Cardiac fibroblast (primary cell): ENCODE measurements around the gene E2F2.

Experiments used
- DNase-seq, 2 donors: peaks; one replicate each; pipeline versions ENCODE4 v3.0.0 to v3.0.0-alpha.2; 2010; ENCODE audit warnings: low read depth in 2 of 2
- H3K4me3 ChIP-seq, 2 donors: replicated peaks in 1 of 2; 1 replicate in 1 of 2; 2 replicates in 1 of 2; pipeline ENCODE4 v1.5.1; 2011; ENCODE audit warnings: low read depth in 2 of 2, low read length in 2 of 2, mild to moderate bottlenecking in 2 of 2, moderate library complexity in 1 of 2
- TF ChIP-seq, protein P1 (sequence below): IDR thresholded peaks from one replicate; pipeline ENCODE4 v1.5.1; 2011; ENCODE audit warnings: low read depth, mild to moderate bottlenecking, low read length, inconsistent platforms

The E2F2 gene

DNA sequence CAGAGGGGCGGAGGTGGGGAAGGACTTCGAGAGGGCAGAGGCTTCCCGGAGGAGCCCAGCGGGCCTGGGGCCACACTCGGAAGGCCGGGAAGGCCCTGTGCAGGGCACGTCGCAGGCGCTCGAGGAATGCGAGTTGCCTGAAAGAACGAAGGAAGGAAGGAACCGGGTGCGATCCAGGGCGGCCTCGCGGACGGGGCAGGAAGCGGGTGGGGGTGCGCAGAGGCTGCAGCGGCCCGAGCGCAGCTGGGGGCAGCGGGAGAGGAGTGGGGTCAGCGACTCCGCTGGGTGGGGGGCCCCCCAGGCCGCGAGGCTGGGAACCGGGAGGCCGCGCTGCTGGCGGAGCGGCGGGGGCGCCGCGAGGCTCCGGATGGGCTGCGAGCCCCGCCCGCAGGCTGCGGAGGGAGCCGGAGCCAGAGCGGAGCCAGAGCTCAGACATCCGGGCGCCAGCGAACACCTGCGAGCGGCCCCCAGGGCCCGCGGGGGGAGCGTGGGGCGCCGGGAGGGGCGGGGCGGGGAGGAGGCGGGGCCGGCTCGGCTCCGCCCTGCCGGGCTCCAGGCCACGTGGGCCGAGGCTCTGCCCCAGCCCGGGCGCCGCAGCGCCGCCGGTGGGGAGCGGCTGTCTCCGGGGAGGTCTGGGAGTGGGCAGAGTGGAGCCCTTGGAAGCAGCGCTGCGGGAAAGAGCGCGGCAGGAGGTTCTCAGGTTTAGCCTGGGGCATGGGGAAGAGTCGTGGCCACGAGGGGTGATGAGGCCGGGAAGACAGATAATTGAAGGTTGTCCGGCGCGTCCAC, 23.6 kb upstream of the E2F2 start:
- peak; percentile 83 to 93 for DNase-seq
- peak overlapping the region; percentile 21 to 49 for H3K4me3 ChIP-seq
- TF ChIP-seq, protein P1, sequence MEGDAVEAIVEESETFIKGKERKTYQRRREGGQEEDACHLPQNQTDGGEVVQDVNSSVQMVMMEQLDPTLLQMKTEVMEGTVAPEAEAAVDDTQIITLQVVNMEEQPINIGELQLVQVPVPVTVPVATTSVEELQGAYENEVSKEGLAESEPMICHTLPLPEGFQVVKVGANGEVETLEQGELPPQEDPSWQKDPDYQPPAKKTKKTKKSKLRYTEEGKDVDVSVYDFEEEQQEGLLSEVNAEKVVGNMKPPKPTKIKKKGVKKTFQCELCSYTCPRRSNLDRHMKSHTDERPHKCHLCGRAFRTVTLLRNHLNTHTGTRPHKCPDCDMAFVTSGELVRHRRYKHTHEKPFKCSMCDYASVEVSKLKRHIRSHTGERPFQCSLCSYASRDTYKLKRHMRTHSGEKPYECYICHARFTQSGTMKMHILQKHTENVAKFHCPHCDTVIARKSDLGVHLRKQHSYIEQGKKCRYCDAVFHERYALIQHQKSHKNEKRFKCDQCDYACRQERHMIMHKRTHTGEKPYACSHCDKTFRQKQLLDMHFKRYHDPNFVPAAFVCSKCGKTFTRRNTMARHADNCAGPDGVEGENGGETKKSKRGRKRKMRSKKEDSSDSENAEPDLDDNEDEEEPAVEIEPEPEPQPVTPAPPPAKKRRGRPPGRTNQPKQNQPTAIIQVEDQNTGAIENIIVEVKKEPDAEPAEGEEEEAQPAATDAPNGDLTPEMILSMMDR = peak; percentile 19

DNA sequence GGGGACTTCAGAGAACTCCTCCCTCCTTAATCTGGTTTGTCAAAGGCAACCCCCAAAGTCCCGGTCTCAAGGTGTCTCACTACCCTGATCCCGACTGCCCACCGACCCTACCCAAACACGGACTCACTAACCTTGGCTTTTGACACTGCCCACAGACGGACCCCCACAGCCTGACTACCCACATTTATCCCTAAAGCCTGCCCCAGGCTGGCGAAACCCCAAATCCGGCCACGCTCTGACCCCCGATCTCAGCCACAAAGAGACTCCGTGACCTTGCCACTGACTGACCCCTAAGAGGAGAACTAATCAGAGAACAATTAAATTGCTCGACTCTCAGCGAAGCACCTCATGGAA, 23.1 kb upstream of the E2F2 start:
- TF ChIP-seq, protein P1 = no peak
- DNase-seq = no peak
- peak overlapping the region in 1 of 2 donors; percentile 38 for H3K4me3 ChIP-seq

GRCh38 chr1:23553231-23554126, 22.4 kb upstream of the E2F2 start:
- no peak overlapping the region for H3K4me3 ChIP-seq
- TF ChIP-seq, protein P1 = no peak
- no peak for DNase-seq

- no peak overlapping the region for H3K4me3 ChIP-seq
- TF ChIP-seq, protein P1 = no peak
- no peak for DNase-seq
Observed at GRCh38 chr1:23551849-23552248, 20.8 kb upstream of the E2F2 start.

DNA sequence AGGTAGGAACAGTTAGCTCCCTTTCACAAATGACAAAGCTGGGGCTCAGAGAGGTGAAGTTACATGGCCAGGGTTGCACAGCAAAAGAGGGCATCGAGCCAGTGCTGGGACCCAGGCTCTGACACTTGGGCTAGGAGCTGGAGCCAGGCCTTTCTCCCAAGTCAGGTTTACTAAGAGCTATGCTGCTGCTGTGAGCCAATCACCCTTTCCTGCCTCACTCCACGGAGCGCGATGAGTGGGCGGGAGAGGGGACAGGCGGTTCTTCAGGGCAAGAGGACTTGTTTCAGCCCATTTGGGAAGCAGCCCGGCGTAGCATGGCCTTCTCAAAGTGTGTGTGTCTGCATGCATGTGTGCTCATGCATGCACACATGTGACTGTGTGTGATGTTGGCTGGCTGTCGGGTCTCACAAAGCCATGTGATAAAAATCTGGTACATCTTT, 17.7 kb upstream of the E2F2 start:
- DNase-seq = peak; percentile 61 to 84
- TF ChIP-seq, protein P1 = no peak
- no peak overlapping the region for H3K4me3 ChIP-seq

DNA sequence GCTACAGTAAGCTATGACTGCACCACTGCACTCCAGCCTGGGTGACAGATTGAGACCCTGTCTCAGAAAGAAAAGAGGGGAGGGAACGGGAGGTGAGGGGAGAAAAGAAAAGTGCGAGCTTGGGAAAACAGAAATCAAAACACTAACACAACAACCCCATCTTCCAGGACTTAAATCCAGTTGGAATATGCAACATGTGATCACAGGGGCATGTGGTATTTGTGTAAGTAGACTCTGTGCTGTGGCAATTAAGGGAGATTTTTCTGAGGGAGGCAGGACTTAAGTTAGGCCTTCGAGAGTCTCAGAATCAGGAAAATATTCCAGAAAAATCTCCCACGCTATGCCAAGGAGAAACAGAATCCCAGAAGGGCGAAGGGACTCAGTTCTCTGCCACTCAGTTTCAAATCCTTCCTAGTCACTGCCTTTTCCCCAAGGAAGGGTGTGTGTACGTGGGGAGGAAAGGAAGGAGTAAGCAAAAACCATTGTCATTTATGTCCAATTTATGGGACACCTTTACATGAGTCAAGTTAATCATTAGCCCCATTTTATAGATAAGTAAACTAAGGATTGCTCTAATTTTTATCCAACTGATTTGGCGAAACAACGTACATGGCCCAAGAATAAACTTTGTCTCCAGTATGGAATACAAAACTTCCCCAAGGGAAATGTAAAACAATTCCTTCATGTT, 16.0 kb upstream of the E2F2 start:
- H3K4me3 ChIP-seq = no peak overlapping the region
- no peak for DNase-seq
- TF ChIP-seq, protein P1 = no peak
